Activated T-cell treated with anti-CD3 and anti-CD28 coated beads, Interleukin-2, amount 50 U/mL, for 1 hour (primary cell): ENCODE results near the gene PRKACB.

Experiments used
- DNase-seq: peaks from one replicate; pipeline ENCODE4 v3.0.0-alpha.2; 2020

Gene PRKACB

DNA sequence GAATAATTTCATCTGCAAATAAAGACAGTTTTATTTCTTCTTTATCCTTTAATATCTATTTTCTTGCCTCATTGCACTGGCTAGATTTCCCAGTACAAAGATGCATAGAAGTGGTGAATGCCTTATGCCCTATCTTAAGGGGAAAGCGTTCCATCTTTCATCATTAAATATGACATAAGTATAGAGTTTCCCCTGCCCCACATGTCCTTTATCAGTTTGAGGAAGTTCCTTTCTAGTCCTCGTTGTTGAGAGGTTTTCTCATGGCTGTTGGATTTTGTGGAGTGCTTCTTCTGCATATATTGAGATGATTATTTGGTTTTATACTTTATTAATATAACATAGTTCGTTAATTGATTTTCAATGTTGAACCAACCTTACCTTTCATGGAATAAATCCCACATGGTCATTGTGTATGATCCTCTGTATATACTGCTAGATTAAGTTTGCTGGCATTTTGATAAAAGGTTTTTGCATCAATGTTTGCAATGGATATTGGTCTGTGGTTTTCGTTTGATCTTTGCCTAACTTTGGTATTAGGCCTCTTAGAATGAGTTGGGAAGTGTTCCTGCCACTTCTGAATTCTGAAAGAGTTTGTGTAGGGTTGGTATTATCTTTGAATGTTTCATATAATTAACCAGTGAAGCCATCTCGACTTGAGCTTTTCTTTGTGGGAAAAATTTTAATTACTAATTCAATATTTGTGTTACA, 15.6 kb downstream of the PRKACB start:
- no peak for DNase-seq

DNA sequence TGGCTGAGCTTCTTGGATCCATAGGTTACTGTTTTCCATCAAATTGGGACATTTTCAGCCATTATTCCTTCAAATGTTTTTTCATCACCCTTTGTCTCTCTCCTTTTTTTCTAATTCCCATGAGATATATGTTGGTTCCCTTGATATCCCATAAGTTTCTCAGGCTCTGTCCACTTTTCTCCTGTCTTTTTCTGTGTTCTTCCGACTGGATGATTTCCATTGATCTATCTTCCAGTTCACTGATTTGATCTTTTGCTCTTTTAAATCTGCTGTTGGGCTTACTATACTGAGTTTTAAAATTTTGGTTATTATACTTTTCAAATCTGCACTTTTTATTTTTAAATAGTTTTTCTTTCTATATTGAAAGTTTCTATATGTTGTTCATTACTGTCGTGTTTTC, 18.2 kb downstream of the PRKACB start:
- no peak for DNase-seq

DNA sequence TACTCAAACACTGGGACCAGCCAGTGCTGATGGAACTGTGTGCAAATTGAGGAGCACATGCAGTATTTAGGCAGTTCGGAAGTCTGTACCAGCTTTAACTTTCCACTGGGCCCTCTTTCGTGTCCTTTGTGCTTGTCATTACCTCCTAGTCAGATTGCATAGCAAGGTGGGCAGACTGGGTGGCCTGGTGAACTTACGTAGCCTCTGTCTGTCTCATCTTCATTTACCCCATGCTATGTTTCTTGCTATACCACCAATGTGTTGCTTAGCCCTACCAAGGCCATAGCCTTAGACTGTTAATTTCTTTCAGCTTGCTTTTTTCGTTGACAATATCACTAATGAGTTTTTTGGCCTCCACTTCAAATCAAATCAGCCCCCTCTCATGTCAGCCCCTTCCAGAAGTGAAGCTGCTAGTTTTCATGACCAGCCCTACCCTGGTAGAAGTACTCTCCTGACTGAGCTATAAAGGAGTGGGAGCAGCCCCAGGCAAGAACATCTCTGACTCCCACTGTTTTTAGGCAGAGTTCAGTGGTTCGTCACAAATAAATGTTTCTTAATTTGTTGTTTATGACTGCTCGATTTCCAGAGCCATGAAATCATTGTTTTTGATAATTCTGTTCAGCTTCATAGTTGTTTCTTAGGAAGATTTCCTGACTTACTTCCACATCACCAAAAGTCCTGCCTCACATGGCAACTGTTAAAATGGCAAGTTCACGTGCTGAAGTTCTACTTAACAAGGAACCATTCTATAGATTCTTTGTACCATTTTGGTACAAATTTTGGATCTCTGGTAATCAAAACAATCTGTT, 19.3 kb downstream of the PRKACB start:
- DNase-seq = no peak

DNA sequence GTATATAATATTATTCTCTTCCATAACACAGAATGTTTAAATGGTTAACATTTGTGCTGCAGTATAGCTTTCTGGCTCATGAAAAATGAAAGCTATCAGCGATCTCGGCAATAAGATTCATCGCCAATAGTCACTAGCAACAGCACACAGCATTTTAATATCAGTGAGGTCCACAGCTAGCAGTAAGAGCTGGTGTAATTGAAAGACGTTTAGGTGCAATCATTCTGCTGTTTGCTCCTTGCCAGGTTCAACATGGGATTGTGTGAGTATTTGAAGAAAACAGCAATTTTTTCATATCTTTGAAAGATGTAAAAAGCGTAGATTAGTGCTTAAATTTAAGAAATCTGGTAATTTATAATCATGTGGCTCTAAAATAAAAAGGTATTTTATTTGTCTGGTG, 20.1 kb downstream of the PRKACB start:
- DNase-seq = no peak

DNA sequence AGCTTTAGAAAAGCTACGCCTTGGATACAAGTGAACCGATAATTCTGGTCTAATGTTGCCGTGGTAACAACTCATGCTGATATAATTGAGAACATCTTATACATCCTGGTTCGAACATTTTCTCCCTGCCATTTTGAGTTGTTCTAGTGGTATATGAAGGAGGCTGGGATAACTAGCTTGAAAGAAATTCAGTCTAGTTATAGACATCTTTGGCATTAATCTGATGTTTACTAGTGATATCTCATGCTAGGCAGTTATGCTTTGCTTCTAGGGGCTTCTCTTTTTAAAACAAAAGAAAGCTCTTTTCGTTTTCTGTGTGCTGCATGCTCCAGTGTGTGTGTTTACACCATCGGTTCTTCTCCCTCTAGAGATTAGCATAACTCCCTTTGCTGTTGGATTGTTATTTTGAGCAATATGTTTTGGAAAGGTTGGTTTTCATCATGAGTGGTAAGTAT, 20.5 kb downstream of the PRKACB start:
- no peak for DNase-seq

DNA sequence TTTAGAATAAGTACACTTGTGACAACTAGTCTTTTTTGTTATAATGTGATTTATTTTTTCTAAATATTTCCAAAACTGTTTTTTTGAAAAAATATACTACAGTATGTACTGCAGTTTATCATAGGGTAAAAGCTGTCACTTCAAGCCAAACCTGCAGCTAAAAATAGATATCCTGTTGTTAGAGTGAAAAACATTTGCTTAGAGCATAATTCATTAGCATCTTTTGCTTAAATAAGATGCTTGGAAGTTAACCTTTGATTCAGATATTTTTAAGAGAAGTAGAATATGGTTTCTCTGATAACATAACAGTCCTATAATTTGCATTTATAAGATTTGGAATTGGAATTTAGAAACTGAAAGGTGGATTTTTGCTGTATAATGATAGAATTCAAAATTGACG, 21.5 kb downstream of the PRKACB start:
- DNase-seq = no peak

DNA sequence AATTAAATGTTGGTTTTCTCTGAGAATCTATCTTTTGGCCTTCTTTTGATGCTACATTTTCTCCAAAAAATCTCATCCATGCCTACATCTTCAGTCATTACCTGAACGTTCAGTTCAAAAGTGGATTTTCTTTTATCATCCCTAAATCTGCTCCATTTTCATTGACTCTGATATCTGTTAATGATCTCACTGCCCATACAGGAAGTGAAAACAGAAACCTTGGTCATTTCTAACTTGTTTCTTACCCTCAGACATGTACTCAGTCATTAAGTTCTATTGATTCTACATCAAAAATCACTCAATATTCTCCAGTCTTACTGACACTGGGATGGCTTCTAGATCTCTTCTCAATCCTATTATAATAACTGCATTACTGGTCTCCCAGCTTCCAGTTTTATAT, 22.7 kb downstream of the PRKACB start:
- no peak for DNase-seq

DNA sequence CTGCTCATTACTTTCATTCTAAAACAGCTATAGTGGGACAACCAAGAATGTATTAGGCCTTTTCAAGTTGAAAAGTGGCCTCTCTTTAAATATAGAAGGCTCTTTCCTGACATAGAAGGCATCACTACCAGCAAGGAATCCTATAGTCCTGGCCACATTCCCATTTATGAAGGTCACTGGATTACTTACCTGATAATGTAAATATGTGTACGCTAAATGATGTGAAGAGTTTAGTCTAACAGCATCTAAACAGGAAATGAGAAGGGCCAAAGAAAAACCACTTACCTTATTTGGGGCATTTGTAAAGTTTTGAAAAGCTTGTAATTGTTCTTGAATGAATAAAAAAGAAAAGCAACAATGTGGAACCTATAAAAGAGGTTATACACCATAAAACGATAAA, 24.7 kb downstream of the PRKACB start:
- no peak for DNase-seq

DNA sequence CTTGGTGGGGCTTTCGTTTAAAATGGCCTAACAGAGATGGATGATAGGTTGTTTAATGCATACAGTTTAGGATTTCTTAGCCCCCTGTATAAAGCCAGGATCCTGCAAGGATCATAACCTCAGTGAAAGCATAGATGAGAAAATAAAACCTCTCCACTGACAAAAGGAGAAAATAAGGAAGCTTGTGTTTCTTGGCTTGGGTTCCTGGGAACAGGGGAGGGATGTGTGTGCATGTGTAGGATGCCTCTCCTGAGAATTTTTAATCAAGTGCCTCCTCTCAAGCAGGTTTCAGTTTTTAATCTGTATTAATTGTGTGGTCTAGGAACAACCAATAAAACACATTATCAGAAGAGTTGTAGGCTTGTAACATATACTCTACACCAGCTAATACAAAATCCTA, 26.1 kb downstream of the PRKACB start:
- no peak for DNase-seq

DNA sequence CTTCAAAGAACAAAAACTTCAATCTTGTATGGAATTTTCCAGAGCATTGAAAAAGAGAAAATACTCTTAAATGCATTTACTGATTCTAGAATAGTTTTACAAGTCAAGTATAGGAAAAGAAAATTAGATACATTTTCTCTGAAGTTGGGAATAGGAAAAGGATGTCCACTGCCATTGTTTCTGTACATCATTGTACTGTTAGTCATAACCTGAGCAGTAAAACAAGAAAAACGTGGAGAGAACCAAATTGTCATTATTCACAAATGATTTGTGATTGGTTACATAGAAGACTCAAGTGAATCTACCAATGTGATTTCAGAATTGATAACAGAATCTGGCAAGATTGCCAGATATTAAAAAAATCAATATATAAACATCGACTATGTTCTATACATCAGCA, 27.4 kb downstream of the PRKACB start:
- DNase-seq = no peak

DNA sequence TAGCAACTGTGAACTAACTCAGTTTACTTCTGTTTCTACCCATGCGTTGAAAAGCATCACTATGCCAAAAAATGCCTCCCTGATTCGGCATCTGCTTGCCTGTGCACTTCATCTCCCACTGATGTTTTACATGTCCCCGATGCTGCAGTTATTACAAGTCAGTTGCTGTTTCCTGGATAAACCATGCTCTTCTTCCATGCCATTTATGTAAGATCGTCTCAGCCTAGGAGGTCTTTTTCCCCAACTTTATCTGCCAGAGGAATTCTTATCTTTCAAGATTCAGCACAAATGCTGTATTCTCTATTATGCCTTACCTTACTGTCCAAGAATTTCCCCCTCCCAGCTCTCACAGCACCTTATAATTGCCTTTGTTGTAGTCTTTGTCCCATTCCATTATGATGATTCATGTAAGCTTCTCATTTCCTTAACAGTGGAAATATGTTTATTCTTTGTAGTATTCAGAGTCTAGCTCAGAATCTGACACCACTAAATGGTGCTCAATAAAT, 30.0 kb downstream of the PRKACB start:
- no peak for DNase-seq

DNA sequence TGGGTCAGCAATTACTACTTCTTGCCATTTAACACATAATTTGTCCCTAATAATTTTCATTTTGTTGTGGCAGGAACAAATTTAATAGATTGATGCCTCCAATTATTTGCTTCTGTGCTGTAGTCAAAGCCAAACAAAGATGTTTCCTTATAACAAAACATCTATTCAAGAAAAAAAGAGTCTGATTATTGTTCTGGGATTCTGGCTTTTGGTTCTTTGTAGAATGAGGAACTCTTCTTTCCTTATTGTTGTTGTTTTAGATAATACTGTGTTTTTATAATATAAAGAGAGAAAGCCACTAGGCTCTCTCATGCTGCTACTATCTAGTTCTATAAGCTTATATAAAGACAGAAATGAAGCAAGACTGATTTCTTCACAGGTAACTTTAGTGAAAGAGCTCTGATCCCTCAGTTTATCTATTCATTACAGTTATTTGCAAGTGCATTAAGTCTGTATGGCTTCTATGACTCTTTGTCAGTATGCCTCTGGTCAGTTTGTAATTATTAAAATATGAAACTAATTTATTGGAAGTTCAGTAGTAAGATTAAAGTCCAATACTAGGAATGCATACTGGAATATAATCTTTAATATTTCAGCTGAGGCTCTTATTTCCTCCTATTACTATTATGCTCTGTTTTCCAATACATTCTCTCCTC, 37.4 kb downstream of the PRKACB start:
- no peak for DNase-seq

DNA sequence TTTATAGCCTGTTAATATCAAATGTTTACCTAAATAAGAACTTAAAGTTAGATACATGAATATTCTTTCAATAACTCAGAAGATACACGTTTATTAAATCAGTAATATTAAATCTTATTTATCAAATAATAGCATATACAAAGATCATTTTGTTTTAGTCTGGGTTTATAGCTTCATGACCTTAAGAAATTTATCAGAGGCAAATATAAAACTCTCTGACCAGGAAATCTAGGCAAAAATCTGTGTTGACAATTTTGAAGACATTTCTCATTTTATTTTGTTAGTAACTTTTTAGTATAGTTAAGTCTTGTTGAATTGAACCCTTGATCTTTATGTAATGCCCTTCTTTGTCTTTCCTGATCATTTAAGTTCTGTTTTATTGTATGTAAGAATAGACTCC, 46.4 kb downstream of the PRKACB start:
- no peak for DNase-seq

DNA sequence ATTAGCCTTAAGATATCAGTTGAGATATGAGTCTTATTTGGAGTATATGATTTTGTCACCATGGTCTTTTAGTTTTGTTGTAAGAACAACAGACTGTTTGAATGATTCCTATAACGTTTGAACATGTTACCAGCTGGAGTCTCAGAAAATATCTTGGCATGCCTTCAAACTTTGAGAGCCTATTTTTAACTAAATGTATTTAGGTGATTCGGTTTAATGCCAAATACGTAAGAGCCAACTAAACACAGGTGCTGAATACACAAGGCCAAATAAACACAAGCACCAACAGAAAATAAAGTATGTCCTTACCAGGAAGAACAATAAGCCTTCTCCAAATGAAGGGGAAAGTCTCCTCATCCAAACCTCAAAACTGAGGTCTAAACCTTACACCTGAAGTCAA, 48.6 kb downstream of the PRKACB start:
- DNase-seq = no peak

DNA sequence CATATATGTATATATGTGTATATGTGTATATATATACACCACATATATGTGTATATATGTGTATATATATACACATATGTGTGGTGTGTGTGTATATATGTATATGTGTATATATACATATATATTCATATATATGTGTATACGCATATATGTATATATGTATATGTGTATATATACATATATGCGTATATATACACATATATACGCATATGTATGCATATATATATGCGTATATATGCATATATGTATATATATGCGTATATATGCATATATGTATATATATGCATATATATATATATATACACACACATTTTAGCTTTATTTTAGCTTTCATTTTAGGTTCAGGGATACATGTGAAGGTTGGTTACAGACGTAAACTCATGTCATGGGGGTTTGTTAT, 54.8 kb downstream of the PRKACB start:
- DNase-seq = no peak

DNA sequence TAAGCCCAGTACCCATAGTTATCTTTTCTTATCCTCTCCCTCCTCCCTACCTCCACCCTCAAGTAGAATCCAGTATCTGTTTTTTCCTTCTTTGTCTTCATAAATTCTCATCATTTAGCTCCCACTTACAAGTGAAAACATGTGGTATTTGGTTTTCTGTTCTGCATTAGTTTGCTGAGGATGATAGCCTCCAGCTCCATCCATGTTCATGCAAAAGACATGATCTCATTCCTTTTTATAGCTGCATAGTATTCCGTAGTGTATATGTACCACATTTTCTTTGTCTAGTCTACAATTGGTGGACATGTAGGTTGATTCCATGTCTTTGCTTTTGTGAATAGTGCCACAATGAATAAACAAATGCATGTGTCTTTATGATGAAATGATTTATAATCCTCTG, 55.2 kb downstream of the PRKACB start:
- no peak for DNase-seq

DNA sequence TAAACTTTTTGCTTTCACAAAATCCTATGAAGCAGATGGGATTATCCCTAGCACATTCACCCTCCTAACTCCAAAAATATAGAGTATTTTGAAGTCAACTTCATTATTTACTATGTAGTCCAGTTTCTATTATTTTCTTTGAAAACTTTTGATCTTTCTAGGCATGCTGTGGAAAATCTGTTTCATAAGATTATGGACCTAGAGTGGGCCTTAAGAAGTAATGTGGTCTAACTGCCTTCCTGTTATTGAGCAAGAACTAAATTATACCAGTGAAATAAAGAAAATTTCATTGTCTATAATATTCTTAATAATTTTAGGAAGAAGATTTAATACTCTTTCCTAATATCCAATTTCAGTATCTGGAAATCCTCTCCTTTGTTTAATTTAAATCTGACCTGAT, 58.1 kb downstream of the PRKACB start:
- no peak for DNase-seq

DNA sequence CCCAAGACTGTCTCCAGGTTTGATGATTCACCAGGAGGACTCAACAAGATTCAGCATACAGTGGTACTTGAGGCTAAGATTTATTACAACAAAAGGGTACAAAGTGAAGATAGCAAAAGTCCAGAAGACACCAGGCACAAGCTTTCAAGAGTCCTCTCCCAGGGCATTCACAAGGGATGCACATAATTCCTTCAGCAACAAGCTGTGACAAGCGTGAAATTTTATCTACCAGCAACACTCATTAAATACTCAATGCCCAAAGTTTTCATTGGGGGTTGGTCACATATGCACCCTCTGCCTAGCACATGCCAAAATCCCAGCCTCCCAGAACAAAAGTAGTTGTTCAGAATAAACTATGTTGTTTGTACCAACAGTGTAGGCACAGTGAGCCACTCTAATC, 62.3 kb downstream of the PRKACB start:
- DNase-seq = no peak

DNA sequence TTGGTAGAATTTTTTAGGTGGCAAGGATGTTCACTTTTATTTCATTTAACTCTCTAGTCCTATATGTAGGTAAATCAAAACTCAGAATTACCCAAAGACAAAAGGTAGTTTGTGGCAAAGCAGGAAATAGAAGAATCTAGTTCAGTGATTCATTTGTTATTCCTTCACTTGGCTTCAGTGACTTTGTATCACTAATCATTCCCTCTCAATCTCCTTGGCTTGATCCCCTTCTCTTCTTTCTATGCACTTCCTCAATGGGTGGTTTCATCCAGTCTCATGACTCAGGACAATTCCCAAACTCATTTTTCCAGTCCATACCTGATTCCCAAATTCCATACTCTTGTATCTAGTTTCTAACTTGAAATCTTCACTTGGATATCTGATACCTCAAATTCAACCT, 64.9 kb downstream of the PRKACB start:
- no peak for DNase-seq

DNA sequence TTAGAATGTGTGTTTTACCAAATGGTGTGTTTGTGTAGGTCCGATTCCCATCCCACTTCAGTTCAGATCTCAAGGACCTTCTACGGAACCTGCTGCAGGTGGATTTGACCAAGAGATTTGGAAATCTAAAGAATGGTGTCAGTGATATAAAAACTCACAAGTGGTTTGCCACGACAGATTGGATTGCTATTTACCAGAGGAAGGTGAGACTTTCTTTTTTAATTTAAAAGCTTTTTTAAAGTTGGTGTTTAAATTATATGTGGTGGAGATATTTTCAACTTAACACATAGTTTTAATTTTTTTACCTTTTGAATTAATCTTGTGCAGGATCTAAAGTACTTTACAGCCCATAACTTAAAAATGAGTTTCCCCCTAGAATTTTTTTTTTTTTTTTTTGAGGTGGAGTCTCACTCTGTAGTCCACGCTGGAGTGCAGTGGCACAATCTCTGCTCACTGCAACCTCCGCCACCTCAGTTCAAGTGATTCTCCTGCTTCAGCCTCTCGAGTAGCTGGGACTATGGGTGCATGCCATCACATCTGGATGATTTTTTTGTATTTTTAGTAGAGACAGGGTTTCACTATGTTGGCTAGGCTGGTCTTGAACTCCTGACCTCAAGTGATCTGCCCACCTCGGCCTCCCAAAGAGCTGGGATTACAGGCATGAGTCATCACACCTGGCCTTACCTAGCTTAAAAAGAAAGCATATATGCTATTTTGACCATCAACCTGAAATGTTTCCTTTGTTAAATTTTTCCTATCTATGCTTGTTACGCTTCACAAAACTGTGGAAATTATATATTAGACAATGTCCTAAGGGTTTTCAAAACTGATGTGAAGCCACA, 70.3 kb downstream of the PRKACB start:
- no peak for DNase-seq

DNA sequence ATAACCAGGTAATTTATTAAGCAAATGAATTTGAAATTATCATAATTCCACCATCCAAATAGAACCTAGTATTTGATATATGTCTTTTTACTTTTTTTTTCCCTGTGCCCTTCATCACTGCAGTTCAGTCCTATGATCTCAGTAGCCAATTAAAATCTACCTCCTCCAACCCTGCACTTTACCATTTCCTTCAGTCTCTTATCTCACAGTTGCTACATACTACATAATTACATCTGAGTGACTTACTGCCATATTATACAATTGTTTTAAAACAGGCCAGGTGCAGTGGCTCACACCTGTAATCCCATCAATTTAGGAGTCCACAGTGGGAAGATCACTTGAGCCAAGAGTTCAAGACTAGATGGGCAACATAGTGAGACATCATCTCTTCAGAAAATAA, 73.2 kb downstream of the PRKACB start:
- no peak for DNase-seq

DNA sequence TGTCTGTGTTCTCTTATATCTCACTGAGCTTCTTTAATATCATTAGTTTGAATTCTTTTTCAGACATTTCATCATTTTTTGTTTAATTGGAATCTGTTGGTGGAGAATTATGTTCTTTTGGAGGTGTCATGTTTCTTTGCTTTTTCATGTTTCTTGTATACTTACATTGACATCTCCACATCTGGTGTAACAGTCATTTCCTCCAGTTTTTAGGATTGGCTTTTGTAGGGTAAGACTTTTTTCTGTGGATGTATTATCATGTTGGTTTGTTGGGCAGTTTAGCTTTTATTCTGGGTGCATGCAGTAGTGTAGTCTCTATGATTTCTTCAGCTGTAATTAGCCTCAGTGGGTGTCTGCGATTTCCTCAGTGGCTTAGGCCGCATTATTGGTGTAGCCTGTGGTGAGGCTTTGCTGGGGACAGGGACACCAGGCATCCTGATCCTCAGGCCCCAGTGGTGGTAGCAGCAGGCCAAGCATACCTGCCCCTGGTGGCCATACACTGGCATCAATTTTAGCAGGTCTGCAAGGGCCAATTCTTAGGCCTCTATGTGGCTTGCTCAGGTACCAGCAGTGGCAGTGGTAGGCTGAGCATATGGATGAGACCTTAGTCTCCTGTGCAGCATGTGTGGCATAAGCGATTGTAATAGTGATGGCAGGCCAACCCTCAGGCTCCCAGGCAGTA, 79.8 kb downstream of the PRKACB start:
- no peak for DNase-seq
